ENCODE results near the gene RNASEH2A. TPM values are rescaled to one million over a fixed set of nuclear protein-coding genes. Genes with fewer than 3 reads are reported as not detected.

RNASEH2A gene
- polyA plus RNA-seq, 1 donor (not counting 4 experiments of a cell fraction or from before 2014, with no cell fraction given): 19.7 TPM

- FAIRE-seq (no peak), DNase-seq (ENCODE audit: low read depth, low spot score) (no peak)
- H2AFZ ChIP-seq (ENCODE audit: control insufficient read depth, low read length): no peak overlapping the region
- H3K36me3 ChIP-seq (ENCODE audit: control insufficient read depth in 2 of 2, extremely low read depth in 1 of 2, insufficient read depth in 2 of 2, low read length in 2 of 2): no peaks in the 10 kb centered on the region
- peak overlapping the region; percentile 99 for H3K4me2 ChIP-seq (ENCODE audit: control insufficient read depth, extremely low read depth, insufficient read depth, low read depth, low read length)
- peaks cover 19% of the 10 kb centered on the region for H3K79me2 ChIP-seq (ENCODE audit: control insufficient read depth, insufficient read depth, low read length)
- peak overlapping the region; percentile 97 for H3K9ac ChIP-seq (ENCODE audit: control insufficient read depth, extremely low read depth, insufficient read depth, low read length)
- H3K4me3 ChIP-seq (ENCODE audit: control insufficient read depth in 2 of 3, extremely low read depth in 1 of 3, insufficient read depth in 2 of 3, low read depth in 1 of 3, low read length in 3 of 3): peak overlapping the region; percentile 73 to 95 (median 94)
- H3K27me3 ChIP-seq (ENCODE audit: control insufficient read depth, extremely low read depth, insufficient read depth, low read length): no peaks in the 10 kb centered on the region
- TF ChIP-seq CTCF (optimal IDR thresholded peaks at IDR 0.05 in 1 of 3, IDR thresholded peaks at IDR 0.05 in 1 of 3, conservative IDR thresholded peaks at IDR 0.05 in 1 of 3; ENCODE audit: extremely low read depth in 1 of 3, insufficient read depth in 2 of 3, low read length in 3 of 3): no peak
- TF ChIP-seq EZH2 (IDR thresholded peaks at IDR 0.05; ENCODE audit: low read length): no peak
- dilution Hi-C loops (cut with MboI; ENCODE audit: extremely low pct_ligation_motif_present, low sequenced_read_pairs): no loop called here
- no peaks in the 10 kb centered on the region for H3K9me1 ChIP-seq (ENCODE audit: control insufficient read depth, extremely low read depth, insufficient read depth, low read length)
- H3K9me3 ChIP-seq (ENCODE audit: control insufficient read depth, low read depth, low read length): no peaks in the 10 kb centered on the region
- H3K4me1 ChIP-seq (ENCODE audit: control insufficient read depth, extremely low read depth, insufficient read depth, low read length): peaks cover 47% of the 10 kb centered on the region
- H4K20me1 ChIP-seq (ENCODE audit: control insufficient read depth, extremely low read depth, insufficient read depth, low read length): peaks cover 11% of the 10 kb centered on the region
- peak overlapping the region; percentile 98 for H3K27ac ChIP-seq (ENCODE audit: control insufficient read depth, insufficient read depth, low read length)
Measured at GRCh38 chr19:12789904-12790619, 16.3 kb upstream of the RNASEH2A start.

GRCh38 chr19:12790628-12791344 lies 15.6 kb upstream of the RNASEH2A start:
- dilution Hi-C loops (cut with MboI; ENCODE audit: extremely low pct_ligation_motif_present, low sequenced_read_pairs): no loop called here
- TF ChIP-seq CTCF (optimal IDR thresholded peaks at IDR 0.05 in 1 of 3, IDR thresholded peaks at IDR 0.05 in 1 of 3, conservative IDR thresholded peaks at IDR 0.05 in 1 of 3; ENCODE audit: extremely low read depth in 1 of 3, insufficient read depth in 2 of 3, low read length in 3 of 3): no peak
- TF ChIP-seq EZH2 (IDR thresholded peaks at IDR 0.05; ENCODE audit: low read length): no peak
- no peaks in the 10 kb centered on the region for H3K27me3 ChIP-seq (ENCODE audit: control insufficient read depth, extremely low read depth, insufficient read depth, low read length)
- FAIRE-seq (no peak), DNase-seq (ENCODE audit: low read depth, low spot score) (no peak)
- H4K20me1 ChIP-seq (ENCODE audit: control insufficient read depth, extremely low read depth, insufficient read depth, low read length): peaks cover 11% of the 10 kb centered on the region
- H3K27ac ChIP-seq (ENCODE audit: control insufficient read depth, insufficient read depth, low read length): peak overlapping the region; percentile 98
- peak overlapping the region; percentile 97 for H3K9ac ChIP-seq (ENCODE audit: control insufficient read depth, extremely low read depth, insufficient read depth, low read length)
- H3K4me3 ChIP-seq (ENCODE audit: control insufficient read depth in 2 of 3, extremely low read depth in 1 of 3, insufficient read depth in 2 of 3, low read depth in 1 of 3, low read length in 3 of 3): peak overlapping the region; percentile 73 to 95 (median 94)
- H3K79me2 ChIP-seq (ENCODE audit: control insufficient read depth, insufficient read depth, low read length): peaks cover 19% of the 10 kb centered on the region
- H3K9me3 ChIP-seq (ENCODE audit: control insufficient read depth, low read depth, low read length): no peaks in the 10 kb centered on the region
- peaks cover 42% of the 10 kb centered on the region for H3K4me1 ChIP-seq (ENCODE audit: control insufficient read depth, extremely low read depth, insufficient read depth, low read length)
- H3K9me1 ChIP-seq (ENCODE audit: control insufficient read depth, extremely low read depth, insufficient read depth, low read length): no peaks in the 10 kb centered on the region
- no peaks in the 10 kb centered on the region for H3K36me3 ChIP-seq (ENCODE audit: control insufficient read depth in 2 of 2, extremely low read depth in 1 of 2, insufficient read depth in 2 of 2, low read length in 2 of 2)
- H3K4me2 ChIP-seq (ENCODE audit: control insufficient read depth, extremely low read depth, insufficient read depth, low read depth, low read length): peak overlapping the region; percentile 99
- H2AFZ ChIP-seq (ENCODE audit: control insufficient read depth, low read length): no peak overlapping the region
